ENCODE results near the gene LRMDA. TPM values are rescaled to one million over a fixed set of nuclear protein-coding genes. Genes with fewer than 3 reads are reported as not detected.

LRMDA gene
- total and polyA plus RNA-seq, 2 of the 8 experiments (the other 6 are each of a cell fraction or from before 2014, with no cell fraction given): 0.86 to 2.8 TPM

- Histone ChIP-seq H2BK12ac (ENCODE audit: low read depth, low read length) (no peak overlapping the region), H3K4ac (replicated peaks; ENCODE audit: insufficient read length, low read depth, low read length) (no peak overlapping the region), H3K23me2 (ENCODE audit: low read depth, low read length) (no peaks in the 10 kb centered on the region), H3K14ac (ENCODE audit: insufficient read length) (no peak overlapping the region), H4K5ac (ENCODE audit: insufficient read length, low read depth, low read length) (no peak overlapping the region), H4K8ac (ENCODE audit: extremely low read depth, insufficient read depth, low read length) (no peak overlapping the region), H3K4me3 (ENCODE audit: extremely low read depth in 1 of 4, insufficient read depth in 2 of 4, low read depth in 3 of 4, low read length in 4 of 4) (no peak overlapping the region), H3K56ac (replicated peaks; ENCODE audit: insufficient read length, low read depth, low read length) (no peak overlapping the region), H3K79me2 (ENCODE audit: control insufficient read depth in 1 of 2, insufficient read depth in 2 of 2, low read length in 2 of 2) (no peaks in the 10 kb centered on the region), H3K9me3 (ENCODE audit: insufficient read depth in 2 of 2, low read depth in 1 of 2, low read length in 1 of 2) (peaks cover 6 to 8% of the 10 kb centered on the region in 2 experiments; a peak in 2 of 4 replicates), H3K27ac (ENCODE audit: low read depth, low read length) (no peak overlapping the region), H2AFZ (ENCODE audit: low read length) (no peak overlapping the region), H4K91ac (replicated peaks; ENCODE audit: insufficient read length, low read length) (no peak overlapping the region), H4K20me1 (replicated peaks in 1 of 2; ENCODE audit: control insufficient read depth in 1 of 2, insufficient read depth in 2 of 2, low read length in 2 of 2) (no peaks in the 10 kb centered on the region), H3K4me2 (ENCODE audit: insufficient read depth in 1 of 2, low read depth in 2 of 2, low read length in 2 of 2) (no peak overlapping the region), H3K18ac (ENCODE audit: extremely low read depth, low read length) (no peak overlapping the region), H3K4me1 (replicated peaks in 1 of 4; ENCODE audit: control insufficient read depth in 3 of 4, insufficient read depth in 4 of 4, low read length in 3 of 4) (no peaks in the 10 kb centered on the region), H2BK5ac (ENCODE audit: low read depth, low read length) (no peak overlapping the region), H2BK15ac (ENCODE audit: low read length) (no peak overlapping the region), H2BK20ac (ENCODE audit: low read length) (no peak overlapping the region), H2AK5ac (ENCODE audit: low read depth, low read length) (no peak overlapping the region), H3K9ac (replicated peaks in 1 of 4; ENCODE audit: extremely low read depth in 1 of 4, low read depth in 3 of 4, low read length in 3 of 4) (no peak overlapping the region), H3K27me3 (replicated peaks in 1 of 4; ENCODE audit: control insufficient read depth in 3 of 4, extremely low read depth in 1 of 4, insufficient read depth in 3 of 4, low read length in 3 of 4) (peaks cover 0 to 14% (median 4%) of the 10 kb centered on the region in 4 experiments; a peak in 4 of 7 replicates), H3K23ac (ENCODE audit: insufficient read length) (no peak overlapping the region), H2BK120ac (replicated peaks; ENCODE audit: low read depth, low read length) (no peak overlapping the region), H3K79me1 (ENCODE audit: low read depth, low read length) (no peaks in the 10 kb centered on the region), H3K36me3 (ENCODE audit: control insufficient read depth in 2 of 4, insufficient read depth in 4 of 4, low read length in 3 of 4) (no peaks in the 10 kb centered on the region)
- no peak for DNase-seq (ENCODE audit: low read depth in 1 of 2, low spot score in 2 of 2)
- CTCF ChIA-PET (ENCODE audit: partially characterized antibody): interaction anchor here (1.3 kb wide), 1 partner anchor 8 kb away, joined by 3 read pairs; no protein-coding TSS in a partner anchor
- POLR2A ChIA-PET (ENCODE audit: partially characterized antibody): interaction anchor here (0.8 to 1.5 kb wide), 2 partner anchors 10 to 18 kb away, joined by 3 to 4 read pairs; partner anchors contain the start of gene LRMDA
- no peak for FAIRE-seq
- TF ChIP-seq SP2 (IDR thresholded peaks at IDR 0.05; ENCODE audit: low read length) (no peak), KDM1A (IDR thresholded peaks at IDR 0.05; ENCODE audit: borderline replicate concordance, low read length) (no peak), TBP (IDR thresholded peaks at IDR 0.05; ENCODE audit: low read depth, low read length) (no peak), CEBPB (IDR thresholded peaks at IDR 0.05; ENCODE audit: low read depth, low read length) (no peak), RNF2 (IDR thresholded peaks at IDR 0.05; ENCODE audit: borderline replicate concordance, low read depth, low read length, missing control alignments, poor library complexity, severe bottlenecking) (no peak), SIX5 (IDR thresholded peaks at IDR 0.05; ENCODE audit: low read depth, low read length) (no peak), JUN (IDR thresholded peaks at IDR 0.05; ENCODE audit: low read depth, low read length) (no peak), MAX (IDR thresholded peaks at IDR 0.05) (no peak), USF2 (IDR thresholded peaks at IDR 0.05; ENCODE audit: low read length) (no peak)
Observed at GRCh38 chr10:75441682-75442081, 10.3 kb downstream of the LRMDA start.
